Measurements from ENCODE around the gene TTC23.

DNA sequence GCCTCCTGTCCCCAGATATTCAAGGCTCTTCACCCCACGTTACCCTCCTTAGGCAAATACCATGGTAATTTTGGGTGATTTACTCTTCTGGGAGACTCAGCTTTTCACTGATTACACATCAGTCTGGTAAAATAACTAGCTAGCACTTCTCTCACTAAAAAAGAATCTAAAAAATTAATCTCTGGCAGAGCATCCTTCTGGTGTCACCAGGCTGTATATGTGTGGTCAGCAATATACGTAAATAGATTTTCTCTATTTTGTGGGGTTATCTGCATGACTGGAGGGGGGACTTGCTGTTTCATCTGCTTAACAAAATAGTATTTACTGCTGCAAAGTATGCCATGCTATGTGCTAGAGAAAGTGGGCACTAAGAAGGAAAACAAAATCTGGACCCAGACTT lies 47.0 kb upstream of the TTC23 start:
- TF ChIP-seq, protein P1, sequence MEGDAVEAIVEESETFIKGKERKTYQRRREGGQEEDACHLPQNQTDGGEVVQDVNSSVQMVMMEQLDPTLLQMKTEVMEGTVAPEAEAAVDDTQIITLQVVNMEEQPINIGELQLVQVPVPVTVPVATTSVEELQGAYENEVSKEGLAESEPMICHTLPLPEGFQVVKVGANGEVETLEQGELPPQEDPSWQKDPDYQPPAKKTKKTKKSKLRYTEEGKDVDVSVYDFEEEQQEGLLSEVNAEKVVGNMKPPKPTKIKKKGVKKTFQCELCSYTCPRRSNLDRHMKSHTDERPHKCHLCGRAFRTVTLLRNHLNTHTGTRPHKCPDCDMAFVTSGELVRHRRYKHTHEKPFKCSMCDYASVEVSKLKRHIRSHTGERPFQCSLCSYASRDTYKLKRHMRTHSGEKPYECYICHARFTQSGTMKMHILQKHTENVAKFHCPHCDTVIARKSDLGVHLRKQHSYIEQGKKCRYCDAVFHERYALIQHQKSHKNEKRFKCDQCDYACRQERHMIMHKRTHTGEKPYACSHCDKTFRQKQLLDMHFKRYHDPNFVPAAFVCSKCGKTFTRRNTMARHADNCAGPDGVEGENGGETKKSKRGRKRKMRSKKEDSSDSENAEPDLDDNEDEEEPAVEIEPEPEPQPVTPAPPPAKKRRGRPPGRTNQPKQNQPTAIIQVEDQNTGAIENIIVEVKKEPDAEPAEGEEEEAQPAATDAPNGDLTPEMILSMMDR (IDR thresholded peaks at IDR 0.05): no peak
- no peak for TF ChIP-seq ZFX (IDR thresholded peaks at IDR 0.05; ENCODE audit: borderline replicate concordance)
